ENCODE data around the gene EXOC8. TPM values are rescaled to one million over a fixed set of nuclear protein-coding genes. Genes with fewer than 3 reads are reported as not detected.

Gene EXOC8
- total and polyA plus RNA-seq, 8 donors, result 10.9 to 20.4 (median 12.7) TPM

DNA sequence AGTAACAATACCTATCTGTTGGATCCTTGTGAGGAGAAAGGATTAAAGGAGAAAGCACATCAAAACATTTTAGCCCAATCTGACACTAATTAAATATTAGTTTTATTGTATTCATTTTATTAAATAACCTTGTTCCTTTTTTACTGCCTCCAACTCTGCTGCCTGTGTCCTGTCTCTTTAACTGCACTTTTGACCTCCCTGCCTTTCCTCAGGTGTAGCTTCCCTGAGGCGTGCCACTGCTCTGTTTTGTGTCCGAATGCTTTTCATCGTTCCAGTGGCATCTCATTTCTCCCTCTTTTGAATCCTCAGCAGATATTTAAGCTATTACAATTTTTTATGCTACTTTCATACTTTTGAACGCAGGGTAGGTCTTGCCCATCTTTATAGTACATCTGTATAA, 10.8 kb upstream of the EXOC8 start:
- no peak for DNase-seq
- Histone ChIP-seq H3K9me3 (no peaks in the 10 kb centered on the region), H3K4me1 (no peaks in the 10 kb centered on the region), H3K27me3 (no peaks in the 10 kb centered on the region), H3K4me3 (no peak overlapping the region), H3K36me3 (peaks cover 0 to 77% of the 10 kb centered on the region in 2 donors), H3K27ac (no peak overlapping the region)
- no peak for ATAC-seq
- intact Hi-C loops (cut with DNase I), result no loop called here
- TF ChIP-seq, protein P1, sequence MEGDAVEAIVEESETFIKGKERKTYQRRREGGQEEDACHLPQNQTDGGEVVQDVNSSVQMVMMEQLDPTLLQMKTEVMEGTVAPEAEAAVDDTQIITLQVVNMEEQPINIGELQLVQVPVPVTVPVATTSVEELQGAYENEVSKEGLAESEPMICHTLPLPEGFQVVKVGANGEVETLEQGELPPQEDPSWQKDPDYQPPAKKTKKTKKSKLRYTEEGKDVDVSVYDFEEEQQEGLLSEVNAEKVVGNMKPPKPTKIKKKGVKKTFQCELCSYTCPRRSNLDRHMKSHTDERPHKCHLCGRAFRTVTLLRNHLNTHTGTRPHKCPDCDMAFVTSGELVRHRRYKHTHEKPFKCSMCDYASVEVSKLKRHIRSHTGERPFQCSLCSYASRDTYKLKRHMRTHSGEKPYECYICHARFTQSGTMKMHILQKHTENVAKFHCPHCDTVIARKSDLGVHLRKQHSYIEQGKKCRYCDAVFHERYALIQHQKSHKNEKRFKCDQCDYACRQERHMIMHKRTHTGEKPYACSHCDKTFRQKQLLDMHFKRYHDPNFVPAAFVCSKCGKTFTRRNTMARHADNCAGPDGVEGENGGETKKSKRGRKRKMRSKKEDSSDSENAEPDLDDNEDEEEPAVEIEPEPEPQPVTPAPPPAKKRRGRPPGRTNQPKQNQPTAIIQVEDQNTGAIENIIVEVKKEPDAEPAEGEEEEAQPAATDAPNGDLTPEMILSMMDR (IDR thresholded peaks at IDR 0.05), result no peak

DNA sequence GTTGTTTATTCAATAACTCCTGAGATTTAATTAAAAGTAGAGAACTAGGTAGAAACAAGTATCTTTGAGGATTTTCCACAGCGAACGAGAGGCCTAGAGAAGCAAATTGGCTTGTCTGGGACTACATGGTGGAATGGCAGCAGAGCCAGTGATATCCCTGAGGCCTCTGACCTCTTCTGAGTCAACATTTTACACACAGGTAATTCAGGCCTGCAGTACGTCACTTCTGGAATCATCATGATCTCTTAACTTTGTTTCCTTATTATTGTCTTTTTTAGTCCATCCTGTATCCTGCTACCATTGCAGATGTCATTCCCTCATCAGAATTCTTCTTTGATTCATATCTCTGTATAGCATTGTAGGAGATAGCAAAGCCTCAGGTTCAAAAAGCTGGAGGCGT, 10.3 kb upstream of the EXOC8 start:
- H3K4me1 ChIP-seq, result no peaks in the 10 kb centered on the region
- intact Hi-C loops (cut with DNase I), result no loop called here
- ATAC-seq, result no peak
- no peaks in the 10 kb centered on the region for H3K27me3 ChIP-seq
- no peaks in the 10 kb centered on the region for H3K9me3 ChIP-seq
- H3K4me3 ChIP-seq, result no peak overlapping the region
- peaks cover 0 to 76% of the 10 kb centered on the region in 2 donors for H3K36me3 ChIP-seq
- TF ChIP-seq, protein P1 (IDR thresholded peaks at IDR 0.05), result no peak
- DNase-seq, result no peak
- no peak overlapping the region for H3K27ac ChIP-seq

DNA sequence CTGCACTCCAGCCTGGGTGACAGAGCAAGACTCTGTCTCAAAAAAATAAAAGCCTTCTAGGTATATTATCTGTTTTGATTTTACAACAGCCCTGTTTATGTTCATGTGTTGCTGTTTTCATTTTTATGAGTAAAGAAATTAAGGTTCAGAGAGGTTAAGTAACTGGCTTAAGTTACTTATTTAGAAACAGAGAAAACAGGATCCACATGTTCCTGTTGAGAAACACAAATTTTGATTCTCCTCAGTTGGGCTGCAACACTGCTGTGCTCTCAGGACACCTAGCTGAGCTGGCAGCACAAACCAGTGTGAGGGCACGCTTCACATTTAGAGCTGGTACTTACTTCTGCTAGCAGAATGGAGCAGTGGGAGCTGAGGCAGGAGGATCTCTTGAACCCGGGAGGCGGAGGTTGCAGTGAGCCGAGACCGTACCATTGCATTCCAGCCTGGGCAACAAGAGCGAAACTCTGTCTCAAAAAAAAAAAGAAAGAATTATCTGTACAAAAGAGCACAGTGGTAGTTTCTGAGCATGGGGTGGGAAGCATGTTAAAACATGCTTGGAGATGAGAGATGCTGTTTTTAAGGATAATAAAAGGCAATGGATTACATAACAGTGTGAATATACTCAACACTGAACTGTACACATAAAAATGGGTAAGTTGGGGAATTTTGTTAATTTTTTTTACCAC, 2.8 kb upstream of the EXOC8 start:
- no peaks in the 10 kb centered on the region for H3K27me3 ChIP-seq
- H3K4me3 ChIP-seq, result no peak overlapping the region
- H3K4me1 ChIP-seq, result peaks cover 17 to 33% of the 10 kb centered on the region in 2 donors
- intact Hi-C loops (cut with DNase I), result no loop called here
- DNase-seq (no peak), ATAC-seq (no peak)
- TF ChIP-seq, protein P1 (IDR thresholded peaks at IDR 0.05), result no peak
- no peak overlapping the region for H3K27ac ChIP-seq
- no peaks in the 10 kb centered on the region for H3K9me3 ChIP-seq
- peaks cover 0 to 25% of the 10 kb centered on the region in 2 donors for H3K36me3 ChIP-seq

DNA sequence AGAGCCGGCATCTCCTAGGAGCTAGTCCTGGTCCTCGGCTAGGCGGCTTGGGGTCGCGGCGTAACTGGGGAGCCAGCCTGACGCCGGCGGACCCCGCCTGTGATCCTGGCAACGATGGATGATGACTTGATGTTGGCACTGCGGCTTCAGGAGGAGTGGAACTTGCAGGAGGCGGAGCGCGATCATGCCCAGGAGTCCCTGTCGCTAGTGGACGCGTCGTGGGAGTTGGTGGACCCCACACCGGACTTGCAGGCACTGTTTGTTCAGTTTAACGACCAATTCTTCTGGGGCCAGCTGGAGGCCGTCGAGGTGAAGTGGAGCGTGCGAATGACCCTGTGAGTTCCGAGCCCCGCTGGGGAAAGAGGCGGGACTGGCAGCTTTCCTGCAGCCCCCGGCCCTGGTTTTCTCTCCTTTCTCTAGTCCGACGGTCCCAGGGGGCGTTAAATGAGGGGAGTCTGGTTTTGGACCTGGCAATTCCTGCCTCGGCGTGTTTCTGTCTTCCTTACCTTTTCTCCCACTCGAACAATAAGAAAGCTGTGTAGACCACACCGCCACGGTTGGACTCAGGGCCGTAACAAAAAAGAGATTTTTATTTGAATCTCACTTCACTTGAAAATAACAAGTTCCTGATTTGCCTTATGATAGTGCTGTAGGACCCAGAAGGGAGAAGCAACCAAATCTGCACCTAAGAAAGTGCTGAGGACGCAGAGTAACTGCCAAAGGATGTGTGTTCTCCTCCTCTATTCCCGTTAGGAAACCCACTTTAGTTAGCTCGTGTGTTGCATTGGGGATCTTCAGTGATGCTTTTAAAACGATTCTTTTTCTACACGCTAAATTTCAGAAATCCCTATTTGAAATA, 847 bp upstream of the EXOC8 start, which contains the start of gene SPRTN:
Gene SPRTN, plus strand, starts transcription at position 24 of the 859 bp plus-strand sequence. Its CDS starts 91 bp downstream, at position 115.
- TF ChIP-seq, protein P1 (IDR thresholded peaks at IDR 0.05), result no peak
- Histone ChIP-seq H3K4me1 (peaks cover 29 to 53% of the 10 kb centered on the region in 2 donors), H3K9me3 (no peaks in the 10 kb centered on the region), H3K27ac (peak within 1 kb of the TSS; percentile 89 to 97), H3K36me3 (peaks cover 0 to 17% of the 10 kb centered on the region in 2 donors), H3K4me3 (peak within 1 kb of the TSS; percentile 92), H3K27me3 (no peaks in the 10 kb centered on the region)
- DNase-seq (no peak), ATAC-seq (peak; percentile 82)
- intact Hi-C loops (cut with DNase I), result no loop called here

DNA sequence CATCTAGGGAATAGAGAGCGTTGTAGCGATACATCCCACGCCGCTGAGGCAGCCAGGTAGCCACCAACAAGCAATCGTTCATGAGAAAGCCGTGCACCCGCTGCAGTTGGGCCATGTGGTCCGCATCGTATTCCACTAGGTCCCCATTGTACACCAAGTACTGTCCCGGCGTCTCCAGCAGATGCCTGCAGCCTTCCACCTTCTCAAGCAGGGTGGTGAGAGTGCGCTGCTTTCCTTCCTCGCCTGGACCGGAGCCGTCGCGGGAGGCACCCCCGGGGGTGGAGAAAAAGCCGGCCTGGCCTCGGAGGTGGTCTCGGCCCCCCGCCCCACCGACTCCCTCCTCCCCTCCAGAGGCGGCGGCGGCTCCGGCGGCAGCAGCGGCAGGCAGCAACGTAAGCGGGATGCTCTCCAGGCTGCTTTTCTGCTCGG, 595 bp downstream of the EXOC8 start:
- TF ChIP-seq, protein P1 (IDR thresholded peaks at IDR 0.05), result no peak
- Histone ChIP-seq H3K36me3 (peaks cover 0 to 7% of the 10 kb centered on the region in 2 donors), H3K27me3 (no peaks in the 10 kb centered on the region), H3K9me3 (no peaks in the 10 kb centered on the region), H3K4me1 (peaks cover 38 to 67% of the 10 kb centered on the region in 2 donors), H3K27ac (peak overlapping the region; percentile 75 to 97), H3K4me3 (peak overlapping the region; percentile 92)
- DNase-seq (peak in 2 of 4 donors; percentile 51 to 86), ATAC-seq (peak; percentile 30)
- intact Hi-C loops (cut with DNase I), result no loop called here
